ENCODE measurements around the gene SV2B. TPM values are rescaled to one million over a fixed set of nuclear protein-coding genes. Genes with fewer than 3 reads are reported as not detected.

SV2B gene
- total and polyA plus RNA-seq, 2 donors (not counting 3 experiments of a cell fraction or from before 2014, with no cell fraction given): not detected

GRCh38 chr15:91150502-91151160 lies 50.6 kb downstream of the SV2B start:
- FAIRE-seq (no peak), DNase-seq (ENCODE audit: low read depth, low spot score) (no peak)
- Histone ChIP-seq H3K9ac (replicated peaks; ENCODE audit: extremely low read depth, insufficient read depth, low read length) (no peak overlapping the region), H3K4me3 (replicated peaks in 1 of 3; ENCODE audit: insufficient read depth in 1 of 3, low read depth in 1 of 3, low read length in 3 of 3) (no peak overlapping the region), H3K27ac (ENCODE audit: insufficient read depth, low read depth, low read length) (no peak overlapping the region), H3K27me3 (ENCODE audit: control insufficient read depth in 2 of 2, insufficient read depth in 2 of 2, low read length in 2 of 2) (no peaks in the 10 kb centered on the region), H3K9me1 (replicated peaks; ENCODE audit: control insufficient read depth, extremely low read depth, insufficient read depth, low read length) (no peaks in the 10 kb centered on the region), H2AFZ (ENCODE audit: low read depth, low read length) (no peak overlapping the region), H3K79me2 (ENCODE audit: control insufficient read depth, insufficient read depth, low read length) (no peaks in the 10 kb centered on the region), H3K9me3 (replicated peaks; ENCODE audit: control insufficient read depth, insufficient read depth, low read length) (no peaks in the 10 kb centered on the region), H3K4me1 (ENCODE audit: control insufficient read depth, extremely low read depth, insufficient read depth, low read length) (no peaks in the 10 kb centered on the region), H4K20me1 (replicated peaks; ENCODE audit: control insufficient read depth, extremely low read depth, insufficient read depth, low read length) (no peaks in the 10 kb centered on the region), H3K4me2 (ENCODE audit: insufficient read depth, low read length) (no peak overlapping the region), H3K36me3 (ENCODE audit: control insufficient read depth in 2 of 2, extremely low read depth in 1 of 2, insufficient read depth in 2 of 2, low read length in 2 of 2) (no peaks in the 10 kb centered on the region)
- intact Hi-C loops (cut with micrococcal nuclease): no loop called here
- dilution Hi-C loops (cut with MboI; ENCODE audit: extremely low pct_ligation_motif_present, low sequenced_read_pairs): no loop called here
- ChIA-PET CTCF (no interaction called here), POLR2A (no interaction called here)
- BruUV-seq (replicated peaks): no TSS peak
- TF ChIP-seq JUN (IDR thresholded peaks at IDR 0.05; ENCODE audit: borderline replicate concordance, insufficient read depth, insufficient read length, low read depth) (no peak), GATA2 (IDR thresholded peaks at IDR 0.05; ENCODE audit: insufficient read depth, insufficient read length, low read depth, low read length) (no peak), POLR2A (IDR thresholded peaks at IDR 0.05; ENCODE audit: low read depth, low read length) (no peak), FOS (IDR thresholded peaks at IDR 0.05; ENCODE audit: borderline replicate concordance, insufficient read depth, low read length) (no peak), EZH2 (IDR thresholded peaks at IDR 0.05; ENCODE audit: borderline replicate concordance, low read depth, low read length, severe bottlenecking) (no peak), MYC (IDR thresholded peaks at IDR 0.05; ENCODE audit: low read depth, low read length) (no peak), MAX (IDR thresholded peaks at IDR 0.05; ENCODE audit: insufficient read depth, insufficient read length) (no peak), POLR2AphosphoS5 (IDR thresholded peaks at IDR 0.05; ENCODE audit: insufficient read depth, low read depth, low read length) (no peak), CTCF (IDR thresholded peaks at IDR 0.05; ENCODE audit: extremely low read depth in 1 of 2, insufficient read depth in 1 of 2, low read depth in 1 of 2, low read length in 2 of 2) (no peak)
